Upper lobe of left lung (tissue), 6 donors: Measurements from ENCODE around the gene RGS9. TPM values are rescaled to one million over a fixed set of nuclear protein-coding genes. Genes with fewer than 3 reads are reported as not detected.

Source experiments
- ATAC-seq, 2 donors: fragments of 200-7000 bp; cut with Tn5 transposase; one replicate each; pipeline ENCODE4 v1.9.1; 2022; ENCODE audit warnings: mild to moderate bottlenecking in 2 of 2, moderate library complexity in 2 of 2; ENCODE audit not compliant: low FRiP score in 2 of 2
- DNase-seq, 2 donors: peaks; one replicate each; pipeline ENCODE4 v3.0.0-alpha.2; 2019 to 2020
- H3K27ac ChIP-seq, 4 donors: fragments of 200-600 bp; sonication (generic); one replicate each; pipeline ENCODE4 v1.5.1; 2016 to 2019
- H3K27me3 ChIP-seq, 4 donors: fragments of 200-600 bp; sonication (generic); one replicate each; pipeline ENCODE4 v1.5.1; 2017 to 2019
- H3K36me3 ChIP-seq, 4 donors: fragments of 200-600 bp; sonication (generic); one replicate each; pipeline ENCODE4 v1.5.1; 2016 to 2019
- H3K4me1 ChIP-seq, 4 donors: fragments of 200-600 bp; sonication (generic); one replicate each; pipeline ENCODE4 v1.5.1; 2018 to 2019
- H3K4me3 ChIP-seq, 4 donors: fragments of 200-600 bp; sonication (generic); one replicate each; pipeline ENCODE4 v1.5.1; 2017 to 2019; ENCODE audit warnings: mild to moderate bottlenecking in 2 of 4, moderate library complexity in 1 of 4
- H3K9me3 ChIP-seq, 4 donors: fragments of 200-600 bp; sonication (generic); one replicate each; pipeline ENCODE4 v1.5.1; 2018 to 2019
- EP300 ChIP-seq, 4 donors: sonication (generic); formaldehyde crosslinking; IDR thresholded peaks; one replicate each; pipeline ENCODE4 v1.5.1; 2017; ENCODE audit warnings: antibody characterized with exemption in 4 of 4, control low read depth in 2 of 4
- POLR2A ChIP-seq, 4 donors: fragments of 450-650 bp; IDR thresholded peaks; one replicate each; pipeline ENCODE4 v1.5.1; 2016 to 2017; ENCODE audit warnings: antibody characterized with exemption in 4 of 4, mild to moderate bottlenecking in 2 of 4
- POLR2AphosphoS5 ChIP-seq, 2 donors: sonication (generic); formaldehyde crosslinking; IDR thresholded peaks; one replicate each; pipeline ENCODE4 v1.5.1; 2017; ENCODE audit warnings: antibody characterized with exemption in 2 of 2
- WGBS, 2 donors: methylation state at CpG; one replicate each; pipeline ENCODE4 v1.1.5; 2017 to 2018; 5-methylcytosine and 5-hydroxymethylcytosine counted together
- total RNA-seq, 6 donors: library from RNA; depleted of rRNA in 4 of 6; stranded (reverse); fragments of >200 nt in 4 of 6; gene quantifications; one replicate each; pipeline versions ENCODE4 v1.1.0 to v1.2.1, GENCODE V29; 2016 to 2021
- TF ChIP-seq, protein P1 (sequence below), 6 experiments: fragments of 450-650 bp in 4 of 6; fragments of 200-600 bp in 2 of 6; sonication (generic) in 2 of 6; IDR thresholded peaks; one replicate each; pipeline ENCODE4 v1.5.1; 2016 to 2019; ENCODE audit warnings: antibody characterized with exemption in 6 of 6
- donor health status: DM: no; HTN: no; CAD: no; lungs with moderate emphysema.
- donor health status: DM: no; HTN: yes; CAD: no; lungs with severe emphysema.

Gene RGS9
- total RNA-seq, 6 donors from 2014 or later: 3.9 to 16.2 (median 8.1) TPM

- TF ChIP-seq, protein P1, sequence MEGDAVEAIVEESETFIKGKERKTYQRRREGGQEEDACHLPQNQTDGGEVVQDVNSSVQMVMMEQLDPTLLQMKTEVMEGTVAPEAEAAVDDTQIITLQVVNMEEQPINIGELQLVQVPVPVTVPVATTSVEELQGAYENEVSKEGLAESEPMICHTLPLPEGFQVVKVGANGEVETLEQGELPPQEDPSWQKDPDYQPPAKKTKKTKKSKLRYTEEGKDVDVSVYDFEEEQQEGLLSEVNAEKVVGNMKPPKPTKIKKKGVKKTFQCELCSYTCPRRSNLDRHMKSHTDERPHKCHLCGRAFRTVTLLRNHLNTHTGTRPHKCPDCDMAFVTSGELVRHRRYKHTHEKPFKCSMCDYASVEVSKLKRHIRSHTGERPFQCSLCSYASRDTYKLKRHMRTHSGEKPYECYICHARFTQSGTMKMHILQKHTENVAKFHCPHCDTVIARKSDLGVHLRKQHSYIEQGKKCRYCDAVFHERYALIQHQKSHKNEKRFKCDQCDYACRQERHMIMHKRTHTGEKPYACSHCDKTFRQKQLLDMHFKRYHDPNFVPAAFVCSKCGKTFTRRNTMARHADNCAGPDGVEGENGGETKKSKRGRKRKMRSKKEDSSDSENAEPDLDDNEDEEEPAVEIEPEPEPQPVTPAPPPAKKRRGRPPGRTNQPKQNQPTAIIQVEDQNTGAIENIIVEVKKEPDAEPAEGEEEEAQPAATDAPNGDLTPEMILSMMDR (IDR thresholded peaks at IDR 0.05): no peak
- TF ChIP-seq EP300 (IDR thresholded peaks at IDR 0.05): no peak
- no peak for TF ChIP-seq POLR2AphosphoS5 (IDR thresholded peaks at IDR 0.05)
- H3K27me3 ChIP-seq: no peaks in the 10 kb centered on the region
- peaks cover 0 to 6% (median 0%) of the 10 kb centered on the region in 4 donors for H3K4me1 ChIP-seq
- no peak for ATAC-seq
- no peak overlapping the region for H3K27ac ChIP-seq
- no peak for DNase-seq
- peaks cover 0 to 5% (median 0%) of the 10 kb centered on the region in 4 donors for H3K36me3 ChIP-seq
- WGBS, 2 donors: 67 to 76% methylated on average over 4 of the region's 4 CpGs
- no peak overlapping the region for H3K4me3 ChIP-seq
- H3K9me3 ChIP-seq: no peaks in the 10 kb centered on the region
Observed at GRCh38 chr17:65154770-65155589, 17.8 kb downstream of the RGS9 start.

- peaks cover 0 to 6% (median 0%) of the 10 kb centered on the region in 4 donors for H3K4me1 ChIP-seq
- H3K36me3 ChIP-seq: peaks cover 0 to 5% (median 0%) of the 10 kb centered on the region in 4 donors
- H3K4me3 ChIP-seq: no peak overlapping the region
- no peaks in the 10 kb centered on the region for H3K27me3 ChIP-seq
- DNase-seq (no peak), ATAC-seq (no peak)
- H3K27ac ChIP-seq: no peak overlapping the region
- H3K9me3 ChIP-seq: no peaks in the 10 kb centered on the region
- 58 to 66% methylated on average over 2 of the region's 2 CpGs for WGBS, 2 donors
- TF ChIP-seq, protein P1 (IDR thresholded peaks at IDR 0.05): no peak
- TF ChIP-seq EP300 (IDR thresholded peaks at IDR 0.05) (no peak), POLR2AphosphoS5 (IDR thresholded peaks at IDR 0.05) (no peak), POLR2A (IDR thresholded peaks at IDR 0.05) (no peak)
Observed at GRCh38 chr17:65155622-65156021, 18.5 kb downstream of the RGS9 start.

- peaks cover 0 to 6% (median 0%) of the 10 kb centered on the region in 4 donors for H3K4me1 ChIP-seq
- H3K9me3 ChIP-seq: no peaks in the 10 kb centered on the region
- H3K4me3 ChIP-seq: no peak overlapping the region
- H3K36me3 ChIP-seq: peaks cover 0 to 5% (median 0%) of the 10 kb centered on the region in 4 donors
- WGBS, 2 donors: 94 to 95% methylated on average over 20 to 21 of the region's 21 CpGs
- no peak overlapping the region for H3K27ac ChIP-seq
- H3K27me3 ChIP-seq: no peaks in the 10 kb centered on the region
- TF ChIP-seq, protein P1 (IDR thresholded peaks at IDR 0.05): no peak
- no peak for TF ChIP-seq EP300 (IDR thresholded peaks at IDR 0.05)
- TF ChIP-seq POLR2A (IDR thresholded peaks at IDR 0.05): no peak
- TF ChIP-seq POLR2AphosphoS5 (IDR thresholded peaks at IDR 0.05): no peak
- DNase-seq (no peak), ATAC-seq (no peak)
Observed at GRCh38 chr17:65156185-65156834, 19.1 kb downstream of the RGS9 start.

GRCh38 chr17:65156835-65157565, 19.8 kb downstream of the RGS9 start:
- peaks cover 0 to 5% (median 0%) of the 10 kb centered on the region in 4 donors for H3K36me3 ChIP-seq
- WGBS, 2 donors: 87 to 91% methylated on average over 14 of the region's 14 CpGs
- DNase-seq (no peak), ATAC-seq (peak in 1 of 2 donors; percentile 12)
- peaks cover 0 to 6% (median 0%) of the 10 kb centered on the region in 4 donors for H3K4me1 ChIP-seq
- H3K27me3 ChIP-seq: no peaks in the 10 kb centered on the region
- H3K27ac ChIP-seq: no peak overlapping the region
- TF ChIP-seq EP300 (IDR thresholded peaks at IDR 0.05): no peak
- TF ChIP-seq, protein P1 (IDR thresholded peaks at IDR 0.05): no peak
- no peak for TF ChIP-seq POLR2AphosphoS5 (IDR thresholded peaks at IDR 0.05)
- no peak for TF ChIP-seq POLR2A (IDR thresholded peaks at IDR 0.05)
- no peak overlapping the region for H3K4me3 ChIP-seq
- no peaks in the 10 kb centered on the region for H3K9me3 ChIP-seq
